ENCODE measurements around the gene CENPP. TPM values are rescaled to one million over a fixed set of nuclear protein-coding genes. Genes with fewer than 3 reads are reported as not detected.

The CENPP gene
- total and polyA plus RNA-seq, 8 donors = 0.46 to 2.7 (median 1.9) TPM

- no peak overlapping the region for H3K4me3 ChIP-seq
These were observed 77.3 kb downstream of the CENPP start for GRCh38 chr9:92402826-92403745.

GRCh38 chr9:92404042-92404836, 78.5 kb downstream of the CENPP start, which contains the start of gene OGN:
Gene OGN (minus strand): TSS chr9:92404578. CDS start chr9:92403407, 1,171 bp downstream.
- Histone ChIP-seq H3K27ac (no peak within 1 kb of the TSS), H3K4me3 (no peak within 1 kb of the TSS), H3K9me3 (no peaks in the 10 kb centered on the region), H3K27me3 (no peaks in the 10 kb centered on the region), H3K4me1 (no peaks in the 10 kb centered on the region), H3K36me3 (no peaks in the 10 kb centered on the region)
- FAIRE-seq (no peak), DNase-seq (no peak), ATAC-seq (no peak)
- intact Hi-C loops (cut with DNase I) = no loop called here
- WGBS, 2 donors = 87 to 89% methylated on average over 5 of the region's 5 CpGs
- TF ChIP-seq CTCF (IDR thresholded peaks at IDR 0.05) = no peak

More at GRCh38 chr9:92402826-92403745, 77.3 kb downstream of the CENPP start:
- WGBS, 2 donors = 72 to 79% methylated on average over 5 of the region's 5 CpGs
- no peak for TF ChIP-seq CTCF (IDR thresholded peaks at IDR 0.05)
- intact Hi-C loops (cut with DNase I) = no loop called here
- H3K27ac ChIP-seq = no peak overlapping the region
- ATAC-seq (no peak), FAIRE-seq (no peak), DNase-seq (no peak)
- H3K9me3 ChIP-seq = no peaks in the 10 kb centered on the region
- no peaks in the 10 kb centered on the region for H3K4me1 ChIP-seq
- H3K27me3 ChIP-seq = no peaks in the 10 kb centered on the region
- H3K36me3 ChIP-seq = no peaks in the 10 kb centered on the region

GRCh38 chr9:92405818-92406217, 80.1 kb downstream of the CENPP start:
- H3K9me3 ChIP-seq = no peaks in the 10 kb centered on the region
- no peak overlapping the region for H3K4me3 ChIP-seq
- no peak for DNase-seq
- intact Hi-C loops (cut with DNase I) = no loop called here
- no peaks in the 10 kb centered on the region for H3K27me3 ChIP-seq
- no peak for FAIRE-seq
- ATAC-seq = no peak
- no peak overlapping the region for H3K27ac ChIP-seq
- WGBS, 2 donors = 81 to 82% methylated on average over 4 of the region's 4 CpGs
- H3K4me1 ChIP-seq = no peaks in the 10 kb centered on the region
- H3K36me3 ChIP-seq = no peaks in the 10 kb centered on the region
- no peak for TF ChIP-seq CTCF (IDR thresholded peaks at IDR 0.05)

GRCh38 chr9:92406477-92406876, 80.7 kb downstream of the CENPP start:
- intact Hi-C loops (cut with DNase I) = no loop called here
- Histone ChIP-seq H3K9me3 (no peaks in the 10 kb centered on the region), H3K27ac (peak overlapping the region in 1 of 4 donors; percentile 18), H3K27me3 (no peaks in the 10 kb centered on the region), H3K4me1 (no peaks in the 10 kb centered on the region), H3K4me3 (no peak overlapping the region), H3K36me3 (no peaks in the 10 kb centered on the region)
- no peak for FAIRE-seq
- no peak for TF ChIP-seq CTCF (IDR thresholded peaks at IDR 0.05)
- WGBS, 2 donors = 79 to 82% methylated on average over 3 of the region's 3 CpGs
- ATAC-seq = peak in 2 of 4 donors; percentile 80 to 87
- DNase-seq = peak in 1 of 6 donors; percentile 29
